HG03460 (cell line): ENCODE results near the gene LENG9.
"Not testable (repeated sequence)": the region's sequence is repeated elsewhere in the genome, so short reads cannot be mapped to it uniquely, and the experiment has no call there.

Source experiments
- ATAC-seq: cut with Tn5 transposase; IDR thresholded peaks from one replicate; pipeline ENCODE4 v1.9.1; 2021; ENCODE audit not compliant: unreplicated experiment

LENG9 gene

GRCh38 chr19:54460230-54461005, 3.2 kb downstream of the LENG9 start:
- ATAC-seq, result no peak

DNA sequence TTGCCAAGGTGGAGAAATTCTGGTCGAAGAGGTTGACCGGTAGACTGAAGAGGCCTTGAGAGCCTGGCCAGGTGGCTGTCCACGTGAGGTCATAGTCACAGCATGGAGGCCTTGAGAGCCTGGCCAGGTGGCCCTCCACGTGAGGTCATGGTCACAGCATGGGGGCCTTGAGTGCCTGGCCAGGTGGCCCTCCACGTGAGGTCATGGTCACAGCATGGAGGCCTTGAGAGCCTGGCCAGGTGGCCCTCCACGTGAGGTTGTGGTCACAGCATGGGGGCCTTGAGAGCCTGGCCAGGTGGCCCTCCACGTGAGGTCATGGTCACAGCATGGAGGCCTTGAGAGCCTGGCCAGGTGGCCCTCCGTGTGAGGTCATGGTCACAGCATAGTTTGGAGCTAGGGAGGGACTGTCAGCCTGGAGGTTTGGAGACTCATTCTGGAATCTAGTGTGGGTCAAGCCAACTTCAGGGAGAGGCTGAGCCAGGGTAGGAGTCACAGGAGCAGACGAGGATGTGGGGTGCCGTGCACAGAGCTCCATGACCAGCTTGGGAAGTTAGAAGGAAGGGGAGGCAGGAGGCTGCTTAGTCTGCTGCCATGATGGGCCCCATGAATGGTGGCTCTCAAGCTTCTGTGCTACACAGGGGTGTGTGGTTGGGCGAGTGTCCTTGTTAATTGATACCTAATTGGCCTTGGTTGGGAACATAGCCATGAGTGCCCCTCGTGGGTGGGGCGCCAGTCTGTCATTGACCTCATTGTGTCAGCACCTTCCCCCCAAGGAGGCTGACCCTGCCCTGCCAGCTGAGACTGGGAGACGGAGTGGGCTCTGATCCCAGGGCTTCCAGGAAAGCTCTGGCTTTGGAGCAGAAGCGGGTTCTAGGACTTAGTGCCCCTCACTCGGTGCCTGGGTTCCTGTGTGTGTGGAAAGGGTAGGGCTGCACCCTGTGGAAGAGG, 4.0 kb downstream of the LENG9 start:
- ATAC-seq, result no peak

DNA sequence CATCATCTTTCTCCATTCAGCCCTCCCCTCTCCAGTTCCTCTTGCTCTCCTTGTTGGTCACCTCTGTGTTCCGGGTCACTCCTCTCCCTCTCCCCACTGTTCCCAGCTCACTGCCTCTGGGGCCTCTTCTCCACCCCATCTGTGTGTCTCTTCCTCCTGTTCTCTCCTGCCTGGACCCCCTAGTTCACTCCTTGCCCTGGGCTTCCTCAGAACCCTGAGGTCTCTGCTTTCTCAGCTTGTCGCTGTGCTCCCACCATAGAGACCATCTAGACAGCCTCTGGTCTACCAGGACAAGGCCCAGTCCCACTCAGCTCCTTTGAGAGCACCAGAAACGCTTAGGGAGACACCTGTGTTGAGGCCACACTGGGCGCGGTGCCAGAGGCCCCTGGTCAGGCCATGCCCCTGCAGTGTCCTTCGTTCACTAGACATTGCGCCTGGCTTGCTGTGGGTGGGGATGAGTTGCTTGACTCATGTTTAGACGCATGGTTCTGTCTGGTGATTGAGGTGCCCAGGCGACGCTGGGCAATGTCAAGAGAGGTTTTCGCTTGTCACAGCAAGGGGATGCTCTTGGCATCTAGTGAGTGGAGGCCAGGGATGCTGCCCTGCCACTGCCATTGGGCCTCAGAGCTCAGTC, 4.8 kb downstream of the LENG9 start:
- ATAC-seq, result no peak

DNA sequence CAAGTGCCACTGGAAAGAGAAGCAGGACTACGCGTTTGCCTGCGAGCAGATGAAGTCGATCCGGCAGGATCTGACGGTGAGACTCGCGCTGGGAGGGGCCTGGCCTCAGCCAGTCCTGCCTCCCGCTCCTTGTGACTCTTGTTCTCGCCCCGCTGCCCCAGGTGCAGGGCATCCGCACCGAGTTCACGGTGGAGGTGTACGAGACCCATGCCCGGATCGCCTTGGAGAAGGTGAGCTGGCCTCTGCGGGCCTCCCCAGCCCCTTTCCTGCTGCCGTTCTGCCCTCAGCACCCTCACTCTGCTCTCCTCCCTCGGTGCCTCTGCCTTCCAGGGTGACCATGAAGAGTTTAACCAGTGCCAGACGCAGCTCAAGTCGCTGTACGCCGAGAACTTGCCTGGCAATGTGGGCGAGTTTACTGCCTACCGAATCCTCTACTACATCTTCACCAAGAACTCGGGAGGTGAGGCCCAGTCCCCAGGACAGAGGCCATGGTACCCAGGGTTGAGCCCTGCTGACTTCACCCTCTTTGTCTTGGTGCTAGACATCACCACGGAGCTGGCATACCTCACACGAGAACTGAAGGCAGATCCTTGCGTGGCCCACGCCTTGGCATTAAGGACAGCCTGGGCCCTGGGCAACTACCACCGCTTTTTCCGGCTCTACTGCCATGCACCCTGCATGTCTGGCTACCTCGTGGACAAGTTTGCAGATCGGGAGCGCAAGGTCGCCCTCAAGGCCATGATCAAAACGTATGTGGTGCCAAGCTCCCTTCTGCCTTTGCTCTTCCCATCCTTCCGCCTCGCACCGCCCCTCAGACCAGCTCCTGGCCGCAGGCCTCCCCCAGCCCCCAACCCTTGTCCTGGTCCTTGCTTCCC, 5.6 kb downstream of the LENG9 start:
- ATAC-seq, result no peak

GRCh38 chr19:54456423-54457373, 6.9 kb downstream of the LENG9 start:
- ATAC-seq, result no peak

DNA sequence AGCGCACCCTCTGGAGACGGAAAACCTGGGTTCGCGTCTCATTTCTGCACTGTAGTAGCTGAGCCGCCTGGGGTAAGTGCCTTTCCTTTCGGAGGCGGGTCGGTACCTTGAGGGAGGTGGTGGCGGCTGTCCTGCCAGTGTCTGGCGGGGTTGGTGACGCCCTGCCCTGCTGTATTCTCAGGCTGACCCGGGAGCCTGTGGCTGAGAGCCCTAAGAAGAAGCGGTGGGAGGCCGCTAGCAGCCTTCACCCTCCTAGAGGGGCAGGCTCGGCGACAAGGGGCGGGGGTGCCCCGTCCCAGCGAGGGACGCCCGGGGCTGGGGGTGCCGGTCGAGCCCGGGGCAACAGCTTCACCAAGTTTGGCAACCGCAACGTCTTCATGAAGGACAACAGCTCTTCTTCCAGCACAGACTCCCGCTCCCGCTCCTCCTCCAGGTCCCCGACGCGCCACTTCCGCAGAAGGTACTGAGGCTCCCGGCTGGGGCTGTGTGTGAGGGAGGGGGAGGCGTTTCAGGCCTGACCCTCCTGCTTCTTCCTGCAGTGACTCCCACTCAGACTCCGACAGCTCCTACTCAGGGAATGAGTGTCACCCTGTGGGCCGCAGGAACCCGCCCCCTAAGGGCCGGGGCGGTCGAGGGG, 7.7 kb downstream of the LENG9 start:
- no peak for ATAC-seq

DNA sequence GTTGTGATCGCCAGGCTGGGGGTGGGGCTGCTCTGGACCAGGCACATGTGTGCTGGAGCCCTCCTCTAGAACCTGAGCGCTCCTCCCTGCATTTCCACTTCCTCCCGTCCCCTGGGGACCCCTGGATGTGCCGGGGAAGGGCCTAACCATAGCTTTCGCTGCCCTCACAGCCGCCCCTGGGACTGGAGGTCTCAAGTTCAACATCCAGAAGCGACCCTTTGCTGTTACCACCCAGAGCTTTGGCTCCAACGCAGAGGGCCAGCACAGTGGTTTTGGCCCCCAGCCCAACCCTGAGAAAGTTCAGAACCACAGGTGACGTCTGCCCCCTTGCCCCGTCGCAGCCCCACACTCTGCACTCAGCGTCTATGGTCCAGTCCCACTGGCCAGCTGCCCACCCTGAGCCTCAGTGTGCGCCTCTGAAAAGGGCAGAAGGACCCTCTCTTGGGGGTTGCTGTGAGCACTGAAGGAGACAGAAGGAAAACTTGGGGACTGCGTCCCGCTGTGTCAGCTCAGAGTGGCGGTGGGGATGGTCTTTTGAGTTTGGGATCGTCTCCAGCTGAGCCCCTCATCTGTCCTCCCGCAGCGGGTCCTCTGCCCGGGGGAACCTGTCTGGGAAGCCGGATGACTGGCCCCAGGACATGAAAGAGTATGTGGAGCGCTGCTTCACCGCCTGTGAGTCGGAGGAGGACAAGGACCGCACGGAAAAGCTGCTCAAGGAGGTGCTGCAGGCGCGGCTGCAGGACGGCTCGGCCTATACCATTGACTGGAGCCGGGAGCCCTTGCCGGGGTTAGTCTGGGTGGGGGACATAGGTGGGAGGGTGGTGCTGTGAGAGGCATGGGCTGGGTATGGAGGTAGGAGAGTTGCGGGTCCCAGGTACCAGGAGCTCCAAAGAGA, 8.6 kb downstream of the LENG9 start:
- ATAC-seq, result no peak

GRCh38 chr19:54453921-54454780, 9.4 kb downstream of the LENG9 start:
- ATAC-seq, result no peak

DNA sequence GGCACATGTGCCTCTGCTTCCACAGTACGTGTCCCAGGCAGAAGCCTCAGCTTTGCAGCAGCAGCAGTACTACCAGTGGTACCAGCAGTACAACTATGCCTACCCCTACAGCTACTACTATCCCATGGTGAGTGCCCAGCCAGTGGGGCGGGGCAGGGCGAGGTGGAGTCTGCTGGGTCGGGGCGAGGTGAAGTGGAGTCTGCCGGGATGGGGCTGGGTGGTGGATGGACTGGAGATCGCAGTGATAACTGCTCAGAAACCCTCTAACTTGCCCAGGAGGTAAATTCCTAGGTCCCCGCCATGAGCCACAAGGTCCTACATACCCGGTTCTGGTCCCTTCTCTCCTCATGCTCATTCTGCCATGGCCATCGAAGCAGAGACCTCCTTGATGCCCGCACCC, 11.0 kb downstream of the LENG9 start:
- no peak for ATAC-seq

DNA sequence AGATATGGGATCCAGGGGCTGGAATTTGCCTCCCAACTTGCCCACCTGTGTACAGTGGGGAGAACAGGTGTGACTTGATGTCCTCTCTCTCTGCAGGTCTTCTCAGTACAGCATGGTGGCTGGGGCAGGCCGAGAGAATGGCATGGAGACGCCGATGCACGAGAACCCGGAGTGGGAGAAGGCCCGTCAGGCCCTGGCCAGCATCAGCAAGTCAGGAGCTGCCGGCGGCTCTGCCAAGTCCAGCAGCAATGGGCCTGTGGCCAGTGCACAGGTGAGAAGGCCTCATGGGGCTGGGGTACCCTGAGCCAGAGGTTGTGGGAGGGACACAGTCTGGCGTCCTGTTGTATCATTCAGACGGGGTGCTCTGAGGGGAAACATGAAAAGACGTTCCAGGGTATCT, 11.6 kb downstream of the LENG9 start:
- no peak for ATAC-seq

DNA sequence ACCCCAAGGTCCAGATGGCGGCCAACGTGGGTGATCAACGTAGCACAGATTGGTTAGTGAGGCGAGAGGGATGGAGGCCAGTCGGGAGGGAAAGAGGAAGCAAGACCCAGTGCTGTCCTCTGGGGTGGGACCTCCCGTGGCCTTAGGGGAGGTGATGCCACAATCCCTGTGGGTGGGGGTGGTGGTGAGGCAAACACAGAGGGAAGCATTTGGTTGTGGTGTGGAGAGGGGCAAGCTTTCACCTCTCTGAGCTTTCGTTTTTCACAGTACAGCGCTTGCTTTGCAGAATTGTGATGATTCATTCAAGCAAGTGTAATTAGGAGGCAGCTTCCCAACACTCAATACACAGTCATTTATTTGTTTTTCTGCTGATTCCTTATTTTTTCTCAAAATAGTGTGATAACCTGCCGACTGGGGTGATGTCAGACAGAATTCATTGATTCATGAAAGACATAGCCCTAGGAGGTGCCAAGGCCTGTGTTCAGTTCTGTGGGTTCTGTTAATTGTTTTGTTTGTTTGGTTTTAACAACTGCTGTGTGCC, 12.2 kb downstream of the LENG9 start:
- no peak for ATAC-seq

DNA sequence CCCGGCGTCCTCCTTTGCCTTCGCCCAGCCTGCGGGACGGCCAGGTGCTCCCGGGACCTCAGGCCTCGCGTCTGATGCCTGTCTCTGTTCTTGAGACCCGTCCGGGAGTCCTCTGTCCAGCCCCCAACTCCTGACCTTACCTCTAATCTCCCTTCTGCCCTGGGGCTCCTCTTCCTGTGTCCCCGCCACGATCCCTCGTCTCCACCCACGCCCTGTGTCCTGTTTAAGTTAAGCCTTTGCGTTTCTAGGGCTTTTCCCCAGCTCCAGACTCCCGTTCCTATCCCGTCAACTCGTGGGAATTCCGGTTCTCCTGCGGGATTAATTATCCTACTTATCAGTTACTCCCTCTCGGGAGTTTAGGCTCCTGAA, 13.9 kb downstream of the LENG9 start:
- ATAC-seq, result no peak

DNA sequence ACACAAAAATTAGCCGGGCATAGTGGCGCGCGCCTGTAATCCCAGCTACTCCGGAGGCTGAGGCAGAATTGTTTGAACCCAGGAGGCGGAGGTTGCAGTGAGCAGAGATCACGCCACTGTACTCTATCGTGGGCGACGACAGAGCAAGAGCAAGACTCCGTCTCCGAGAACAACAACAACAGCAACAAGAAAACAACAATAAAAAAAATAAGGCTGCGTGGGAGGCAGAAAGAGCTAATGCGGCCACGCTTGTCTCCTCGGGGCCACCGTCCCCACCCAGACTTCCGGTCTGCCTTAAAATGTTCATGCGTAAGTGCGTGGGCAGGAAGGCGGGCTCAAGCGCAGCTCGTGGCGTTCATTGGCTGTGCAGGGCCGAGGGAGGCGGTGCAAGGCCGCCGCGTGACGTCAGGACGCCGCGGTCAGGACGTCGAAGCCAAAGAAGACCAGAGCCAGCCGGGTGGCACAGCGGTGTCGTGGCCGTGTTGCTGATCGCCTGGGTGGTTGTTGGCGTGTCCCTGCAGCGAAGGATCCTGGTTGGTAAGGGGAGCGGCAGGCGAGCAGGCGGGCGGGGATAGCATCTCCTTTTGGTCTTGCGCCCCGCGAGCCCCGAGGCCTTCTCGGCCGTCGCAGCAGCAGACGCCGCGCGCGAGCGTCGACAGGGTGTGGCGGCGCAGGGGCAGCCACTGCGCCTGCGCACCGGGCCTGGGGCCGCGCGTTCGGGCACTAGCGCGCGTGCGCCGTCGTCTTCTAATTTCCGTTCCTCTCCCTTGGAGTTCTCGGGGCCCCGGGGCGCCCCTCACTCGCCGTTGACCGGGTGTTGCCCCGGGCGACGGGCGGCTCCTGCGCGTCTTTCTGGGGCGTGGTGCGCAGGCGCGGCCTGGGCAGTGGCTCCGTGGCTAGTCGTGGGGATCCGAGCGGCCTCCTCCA, 14.5 kb downstream of the LENG9 start, which contains the start of gene LENG8:
LENG8 (plus strand) TSS at position 426 of the 927 bp plus-strand sequence. CDS start 2,146 bp downstream, outside the sequence.
- peak; percentile 78 for ATAC-seq

GRCh38 chr19:54448040-54448773, 15.4 kb downstream of the LENG9 start:
- peak; percentile 14 for ATAC-seq

DNA sequence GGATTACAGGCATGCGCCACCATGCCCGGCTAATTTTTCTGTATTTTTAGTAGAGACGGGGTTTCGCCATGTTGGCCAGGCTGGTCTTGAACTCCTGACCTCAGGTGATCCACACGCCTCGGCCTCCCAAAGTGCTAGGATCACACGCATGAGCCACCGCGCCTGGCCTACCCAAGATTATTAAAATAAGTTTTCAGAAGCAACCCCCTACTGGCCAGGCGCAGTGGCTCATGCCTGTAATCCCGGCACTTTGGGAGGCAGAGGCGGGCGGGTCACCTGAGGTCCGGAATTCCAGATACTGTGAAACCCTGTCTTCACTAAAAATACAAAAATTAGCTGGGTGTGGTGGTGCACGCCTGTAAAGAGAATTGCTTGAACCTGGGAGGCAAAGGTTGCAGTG, 17.2 kb downstream of the LENG9 start:
- not testable (repeated sequence) for ATAC-seq
